ENCODE measurements around the gene TNFRSF4.
"Not testable (repeated sequence)": the region's sequence is repeated elsewhere in the genome, so short reads cannot be mapped to it uniquely, and the experiment has no call there.

The TNFRSF4 gene

DNA sequence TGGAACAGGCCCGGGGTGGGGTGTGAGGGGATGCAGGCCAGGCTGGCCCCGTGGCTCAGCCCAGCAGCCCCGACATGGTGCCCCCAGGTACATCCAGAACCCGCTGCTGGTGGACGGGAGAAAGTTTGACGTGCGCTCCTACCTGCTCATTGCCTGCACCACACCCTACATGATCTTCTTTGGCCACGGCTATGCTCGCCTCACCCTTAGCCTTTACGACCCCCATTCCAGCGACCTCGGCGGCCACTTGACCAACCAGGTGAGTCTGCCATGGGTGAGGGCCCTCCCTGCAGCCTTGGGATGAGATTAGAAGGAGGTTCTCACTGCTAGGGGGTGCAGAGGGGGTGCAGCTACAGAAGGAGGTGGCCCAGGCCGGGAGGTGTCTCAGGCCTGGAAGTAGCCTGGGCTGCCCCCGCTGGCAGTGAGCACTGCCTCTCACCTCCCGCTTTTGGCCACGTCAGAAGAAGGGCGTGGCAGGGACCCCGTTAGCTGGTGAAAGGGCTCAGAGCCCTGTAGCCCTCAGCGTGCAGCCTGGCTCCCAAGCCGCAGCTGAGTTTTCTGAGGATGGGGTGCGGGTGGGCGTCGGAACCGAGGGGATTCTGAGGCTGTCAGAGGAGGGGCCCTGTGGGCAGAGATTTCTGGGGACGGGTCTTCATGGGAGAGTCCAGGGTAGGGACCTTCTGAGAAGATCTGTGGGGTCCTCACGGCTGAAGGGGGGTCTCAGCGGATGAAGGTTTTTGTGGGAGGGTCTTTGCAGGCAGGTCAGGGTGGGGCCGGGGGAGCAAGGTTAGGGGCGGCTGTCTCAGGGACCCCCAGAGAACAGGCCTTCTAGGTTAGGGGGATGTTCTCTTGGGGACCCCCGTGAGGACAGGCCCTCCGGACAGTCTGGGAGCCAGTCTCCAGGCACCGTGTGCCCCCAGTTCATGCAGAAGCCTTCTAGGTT lies 29.8 kb downstream of the TNFRSF4 start:
- DNase-seq (ENCODE audit: low read depth in 2 of 3, low spot score in 2 of 3) = no peak

- DNase-seq (ENCODE audit: low read depth in 2 of 3, low spot score in 2 of 3) = no peak
Measured at GRCh38 chr1:1183221-1183747, 30.7 kb downstream of the TNFRSF4 start.

DNA sequence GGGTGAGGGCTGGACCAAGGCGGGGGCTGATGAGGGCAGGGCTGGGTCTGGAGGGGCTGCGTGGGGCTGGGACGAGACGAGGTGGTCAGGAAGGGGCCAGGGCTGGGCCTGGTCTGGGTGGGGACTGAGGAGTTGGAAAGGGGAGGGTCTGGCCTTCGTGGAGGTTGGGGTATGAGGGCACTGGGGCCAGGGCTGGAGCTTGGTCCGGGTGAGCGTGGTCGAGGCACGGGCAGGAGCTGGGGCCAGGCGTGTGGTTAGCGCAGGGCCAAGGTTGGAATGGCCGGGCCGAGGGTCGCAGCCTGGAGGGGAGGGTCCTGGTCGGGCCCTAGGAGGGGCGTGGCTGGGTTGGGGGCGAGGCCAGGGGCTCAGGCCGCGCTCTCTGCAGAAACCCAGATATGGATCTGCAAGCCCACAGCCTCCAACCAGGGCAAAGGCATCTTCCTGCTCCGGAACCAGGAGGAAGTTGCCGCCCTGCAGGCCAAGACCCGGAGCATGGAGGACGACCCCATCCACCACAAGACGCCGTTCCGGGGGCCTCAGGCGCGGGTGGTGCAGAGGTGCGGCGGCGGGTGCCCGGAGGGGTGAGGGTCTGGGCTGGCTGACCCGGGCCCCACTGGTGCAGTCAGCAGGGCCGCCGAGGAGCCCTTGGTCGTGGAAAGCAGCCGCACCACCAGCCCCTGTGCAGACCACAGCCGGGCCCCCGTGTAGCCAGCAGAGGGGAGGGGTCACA lies 31.3 kb downstream of the TNFRSF4 start:
- no peak for DNase-seq (ENCODE audit: low read depth in 2 of 3, low spot score in 2 of 3)

- no peak for DNase-seq (ENCODE audit: low read depth in 2 of 3, low spot score in 2 of 3)
Measured at GRCh38 chr1:1181938-1182410, 32.0 kb downstream of the TNFRSF4 start.

GRCh38 chr1:1181129-1181937 lies 32.6 kb downstream of the TNFRSF4 start:
- DNase-seq (ENCODE audit: low read depth in 2 of 3, low spot score in 2 of 3) = no peak

DNA sequence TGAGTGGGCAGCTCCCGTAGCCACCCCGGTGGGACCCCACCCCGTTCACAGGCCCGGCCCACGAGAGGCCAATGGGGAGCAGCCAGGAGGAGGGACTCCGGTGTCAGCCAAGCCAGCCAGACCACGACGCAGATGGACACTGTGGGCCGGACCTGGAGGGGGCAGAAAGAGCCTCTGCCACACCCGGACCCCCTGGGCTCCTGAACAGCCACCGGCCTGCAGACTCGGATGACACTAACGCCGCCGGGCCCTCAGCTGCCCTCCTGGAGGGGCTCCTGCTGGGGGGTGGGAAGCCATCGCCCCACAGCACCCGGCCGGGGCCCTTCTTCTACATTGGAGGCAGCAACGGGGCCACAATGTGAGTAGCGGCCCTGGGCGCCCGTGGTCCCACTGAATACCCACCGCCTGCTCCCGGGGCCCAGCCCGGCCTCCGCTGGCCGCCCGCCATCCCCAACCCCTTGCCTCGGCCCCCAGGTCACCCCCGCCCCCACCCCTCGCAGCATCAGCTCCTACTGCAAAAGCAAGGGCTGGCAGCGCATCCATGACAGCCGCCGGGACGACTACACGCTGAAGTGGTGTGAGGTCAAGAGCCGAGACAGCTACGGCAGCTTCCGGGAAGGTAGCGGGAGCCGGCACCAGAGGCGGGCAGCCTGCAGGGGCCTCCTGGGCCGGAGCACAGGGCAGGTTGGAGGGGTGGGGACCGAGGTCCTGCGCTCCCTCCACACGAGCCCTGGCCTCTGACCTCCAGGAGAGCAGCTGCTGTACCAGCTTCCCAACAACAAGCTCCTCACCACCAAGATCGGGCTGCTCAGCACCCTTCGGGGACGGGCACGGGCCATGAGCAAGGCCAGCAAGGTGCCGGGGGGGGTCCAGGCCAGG lies 33.7 kb downstream of the TNFRSF4 start:
- DNase-seq (ENCODE audit: low read depth in 2 of 3, low spot score in 2 of 3) = no peak

DNA sequence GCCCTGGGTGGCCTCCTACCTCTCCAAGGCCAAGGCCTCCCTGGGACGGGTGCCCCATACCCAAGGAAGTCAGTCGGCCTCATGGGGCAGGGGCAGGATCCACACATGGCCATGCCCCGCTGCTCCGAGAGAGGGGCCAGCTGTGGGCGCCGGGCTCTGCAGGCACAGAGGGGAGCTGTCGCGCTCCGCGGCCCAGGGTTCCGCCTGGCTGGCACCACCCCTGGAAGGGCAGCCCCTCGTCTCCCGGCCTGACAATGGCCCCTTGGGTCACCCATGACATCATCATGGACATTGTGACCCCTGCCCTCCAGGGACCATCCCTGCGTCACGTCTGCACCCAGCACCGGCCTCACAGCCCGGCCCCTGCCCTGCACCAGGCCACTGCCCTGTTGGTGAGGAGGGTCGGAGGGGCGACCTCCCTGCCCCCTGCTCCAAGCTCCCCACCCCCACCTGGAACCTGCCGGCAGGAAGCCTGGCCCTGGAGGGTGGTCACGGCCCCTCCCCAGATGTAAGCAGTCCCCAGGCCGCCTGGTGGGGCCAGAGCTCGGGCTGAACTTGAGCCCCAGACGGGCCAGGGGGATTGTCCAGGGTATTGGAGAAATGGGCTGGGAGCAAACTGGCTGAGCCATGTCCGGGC lies 34.5 kb downstream of the TNFRSF4 start:
- no peak for DNase-seq (ENCODE audit: low read depth in 2 of 3, low spot score in 2 of 3)

DNA sequence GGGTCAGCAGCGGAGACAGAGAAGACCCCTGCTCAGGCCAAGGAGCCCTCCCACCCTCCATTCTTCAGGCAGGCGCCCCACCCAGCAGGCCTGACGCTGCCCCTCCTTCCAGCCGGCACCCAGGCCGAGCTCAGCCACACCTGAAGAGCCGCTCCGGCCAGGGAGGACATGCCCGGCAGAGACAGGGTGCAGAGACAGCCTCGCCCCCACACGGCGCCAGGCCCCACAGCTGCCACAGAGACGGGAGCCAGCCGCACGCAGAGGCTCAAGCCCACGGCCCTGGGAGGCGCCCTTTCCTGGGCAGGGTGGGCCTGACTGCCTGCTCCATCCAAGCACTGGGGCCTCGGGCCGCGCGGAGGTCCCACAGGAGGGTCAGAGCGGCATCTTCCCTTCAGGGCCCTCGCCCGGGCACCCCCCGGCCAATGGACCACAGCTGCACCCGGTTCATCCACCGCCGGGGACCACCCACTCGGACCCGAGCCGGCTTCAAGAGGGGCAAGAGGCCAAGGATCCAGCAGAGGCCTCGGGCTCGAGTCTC lies 35.1 kb downstream of the TNFRSF4 start:
- no peak for DNase-seq (ENCODE audit: low read depth in 2 of 3, low spot score in 2 of 3)

- DNase-seq (ENCODE audit: low read depth in 2 of 3, low spot score in 2 of 3) = no peak
Measured at GRCh38 chr1:1177452-1178206, 36.3 kb downstream of the TNFRSF4 start.

- DNase-seq (ENCODE audit: low read depth in 2 of 3, low spot score in 2 of 3) = no peak
Measured at GRCh38 chr1:1176931-1177330, 37.0 kb downstream of the TNFRSF4 start.

DNA sequence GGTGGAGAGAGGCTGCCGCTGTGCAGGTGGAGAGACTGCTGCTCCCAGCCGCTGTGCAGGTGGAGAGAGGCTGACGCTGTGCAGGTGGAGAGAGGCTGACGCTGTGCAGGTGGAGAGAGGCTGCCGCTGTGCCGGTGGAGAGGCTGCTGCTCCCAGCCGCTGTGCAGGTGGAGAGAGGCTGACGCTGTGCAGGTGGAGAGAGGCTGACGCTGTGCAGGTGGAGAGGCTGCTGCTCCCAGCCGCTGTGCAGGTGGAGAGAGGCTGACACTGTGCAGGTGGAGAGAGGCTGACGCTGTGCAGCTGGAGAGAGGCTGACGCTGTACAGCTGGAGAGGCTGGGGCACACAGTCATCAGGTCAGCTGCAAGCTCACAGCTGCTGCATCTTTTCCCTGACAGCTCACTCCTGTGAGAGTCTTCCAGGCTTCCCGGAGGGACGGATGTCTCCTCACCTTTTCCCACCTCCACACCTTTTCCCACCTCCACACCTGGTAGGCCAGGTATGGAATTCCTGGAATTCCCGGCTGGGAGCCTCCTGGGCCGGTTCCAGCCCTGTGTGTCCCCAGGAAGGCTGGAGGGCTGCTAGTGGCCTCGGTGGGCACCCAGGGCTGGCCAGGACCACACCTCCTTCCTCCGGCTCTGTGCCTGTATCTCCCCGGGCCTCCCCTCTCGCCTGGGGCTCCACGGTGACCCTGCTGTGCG lies 37.7 kb downstream of the TNFRSF4 start:
- DNase-seq (ENCODE audit: low read depth in 2 of 3, low spot score in 2 of 3) = not testable (repeated sequence)

GRCh38 chr1:1175221-1176062 lies 38.5 kb downstream of the TNFRSF4 start:
- DNase-seq (ENCODE audit: low read depth in 2 of 3, low spot score in 2 of 3) = no peak

- no peak for DNase-seq (ENCODE audit: low read depth in 2 of 3, low spot score in 2 of 3)
Measured at GRCh38 chr1:1173793-1174415, 40.0 kb downstream of the TNFRSF4 start, which contains the start of gene TTLL10. Gene TTLL10 (plus strand): TSS chr1:1173880. CDS start chr1:1179216, 5,336 bp downstream.

DNA sequence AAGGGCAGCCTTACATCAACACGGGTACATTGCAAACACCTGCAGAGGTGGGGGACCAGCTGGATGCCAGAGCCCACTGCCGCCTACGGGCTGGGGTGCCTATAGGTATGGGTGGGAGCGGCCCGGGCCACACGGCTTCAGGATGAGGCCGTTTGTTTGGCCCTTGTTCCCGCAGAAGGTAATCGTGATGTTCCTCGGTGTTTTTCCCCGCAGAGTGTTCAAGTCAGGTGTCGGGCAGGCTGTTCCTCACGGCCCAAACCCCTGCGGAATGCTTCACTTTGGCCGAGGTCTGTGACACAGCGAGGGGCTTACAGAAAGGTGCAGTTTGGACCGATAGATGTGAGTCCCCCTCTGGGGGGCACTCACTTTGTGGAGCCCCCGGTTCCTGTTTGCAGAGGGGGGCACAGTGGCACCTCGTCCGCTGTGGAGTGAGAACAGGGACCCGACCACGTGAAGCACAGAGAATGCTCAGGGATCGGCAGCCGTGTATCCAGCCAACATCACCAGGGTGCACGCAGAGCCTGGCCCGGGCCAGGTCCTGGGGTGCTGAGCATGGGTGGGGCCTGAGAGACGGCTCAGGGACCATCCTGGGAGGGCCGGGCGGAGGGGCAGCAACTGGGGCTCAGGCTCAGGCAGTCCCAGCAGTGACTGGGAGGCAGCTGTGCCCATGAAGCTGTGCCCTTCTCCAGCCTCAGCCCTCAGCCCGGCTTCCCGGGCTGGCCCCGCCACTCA lies 40.7 kb downstream of the TNFRSF4 start:
- DNase-seq (ENCODE audit: low read depth in 2 of 3, low spot score in 2 of 3) = no peak

DNA sequence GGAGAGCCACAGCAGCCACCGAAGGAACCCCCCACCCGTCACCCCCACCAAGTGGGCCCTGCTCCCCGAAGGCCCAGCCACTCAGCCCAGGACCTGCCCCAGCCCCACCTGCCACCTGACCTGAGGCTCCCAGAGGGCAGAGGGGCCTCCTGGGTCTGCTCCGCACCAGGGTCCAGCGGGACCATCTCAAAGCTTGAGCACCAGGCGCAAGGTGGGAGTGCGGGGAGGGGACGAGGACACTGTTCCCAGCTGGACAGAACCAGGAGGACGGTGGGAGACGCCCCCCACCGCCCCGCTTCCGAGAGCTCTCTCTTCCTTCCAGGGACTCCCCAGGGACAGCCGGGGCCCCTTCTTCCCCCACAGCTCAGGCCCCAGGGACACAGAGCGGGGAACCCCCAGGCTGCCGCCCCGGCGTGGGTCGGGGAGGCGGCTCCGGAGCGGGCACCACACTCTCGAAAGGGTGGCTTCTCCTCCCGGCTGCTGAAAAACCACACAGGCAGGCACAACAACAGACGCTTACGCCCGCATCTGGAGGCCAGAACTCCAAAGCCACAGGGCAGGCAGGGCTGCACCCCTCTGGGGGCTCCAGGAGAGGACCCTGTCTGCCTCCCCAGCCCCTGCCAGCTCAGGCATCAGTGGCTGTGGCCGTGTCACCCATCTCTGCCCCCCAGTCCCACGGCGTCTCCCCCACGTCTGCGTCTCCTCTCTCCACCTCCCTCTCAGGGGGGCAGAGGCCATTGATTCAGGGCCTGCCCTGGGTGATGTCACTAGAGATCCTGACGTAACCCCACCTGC lies 42.2 kb downstream of the TNFRSF4 start:
- DNase-seq (ENCODE audit: low read depth in 2 of 3, low spot score in 2 of 3) = peak in 1 of 3 experiments; percentile 9

Data from activated CD8-positive, alpha-beta memory T cell treated with anti-CD3 and anti-CD28 coated beads for 48 hours (primary cell).